NCI-H1694 (cell line): ENCODE measurements around the gene SCTR.

Experiments used
- DNase-seq: peaks from one replicate; lab custom pipeline; 2025; lab: John Stamatoyannopoulos, UW

Gene SCTR

GRCh38 chr2:119487434-119488244 is 36.6 kb downstream of the SCTR start:
- no peak for DNase-seq

DNA sequence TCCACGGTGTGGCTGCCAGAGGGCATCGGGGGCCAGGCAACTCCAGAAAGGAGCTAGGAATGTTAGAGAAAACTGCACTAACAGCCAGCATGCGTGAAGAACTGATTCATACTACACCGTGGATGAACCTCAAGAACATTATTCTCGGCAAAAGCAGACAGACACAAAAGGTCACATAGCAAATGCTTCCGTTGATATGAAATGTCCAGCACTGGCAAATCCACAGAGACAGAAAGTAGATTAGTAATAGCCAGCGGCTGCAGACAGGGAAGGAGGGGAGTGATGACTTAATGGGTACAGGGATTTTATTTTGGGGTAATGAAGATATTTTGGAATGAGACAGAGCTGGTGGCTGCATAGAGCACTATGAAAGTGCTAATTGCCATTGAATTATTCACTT is 37.4 kb downstream of the SCTR start:
- DNase-seq: no peak

- no peak for DNase-seq
These were observed 38.0 kb downstream of the SCTR start for GRCh38 chr2:119486196-119486827.

GRCh38 chr2:119485336-119486110 is 38.8 kb downstream of the SCTR start:
- DNase-seq: no peak

- no peak for DNase-seq
These were observed 39.4 kb downstream of the SCTR start for GRCh38 chr2:119484834-119485233.

GRCh38 chr2:119483896-119484718 is 40.2 kb downstream of the SCTR start:
- DNase-seq: no peak

DNA sequence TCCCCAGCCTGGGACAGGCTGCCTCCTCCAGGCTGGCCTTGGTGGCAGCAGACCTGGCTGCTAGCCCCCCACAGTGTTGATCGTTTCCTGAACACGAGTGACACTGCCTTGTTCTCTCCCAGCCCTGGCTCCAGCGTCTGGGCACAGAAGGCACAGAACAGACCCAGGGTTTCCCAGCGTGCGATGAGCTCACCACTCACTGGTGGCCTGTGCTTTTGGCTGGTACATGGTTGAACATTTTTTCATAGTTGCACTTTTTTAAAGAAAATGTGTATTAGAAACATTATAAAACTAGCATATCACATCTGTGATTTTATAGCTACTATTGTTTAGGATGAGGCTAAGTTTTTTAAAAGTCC is 40.9 kb downstream of the SCTR start:
- no peak for DNase-seq

DNA sequence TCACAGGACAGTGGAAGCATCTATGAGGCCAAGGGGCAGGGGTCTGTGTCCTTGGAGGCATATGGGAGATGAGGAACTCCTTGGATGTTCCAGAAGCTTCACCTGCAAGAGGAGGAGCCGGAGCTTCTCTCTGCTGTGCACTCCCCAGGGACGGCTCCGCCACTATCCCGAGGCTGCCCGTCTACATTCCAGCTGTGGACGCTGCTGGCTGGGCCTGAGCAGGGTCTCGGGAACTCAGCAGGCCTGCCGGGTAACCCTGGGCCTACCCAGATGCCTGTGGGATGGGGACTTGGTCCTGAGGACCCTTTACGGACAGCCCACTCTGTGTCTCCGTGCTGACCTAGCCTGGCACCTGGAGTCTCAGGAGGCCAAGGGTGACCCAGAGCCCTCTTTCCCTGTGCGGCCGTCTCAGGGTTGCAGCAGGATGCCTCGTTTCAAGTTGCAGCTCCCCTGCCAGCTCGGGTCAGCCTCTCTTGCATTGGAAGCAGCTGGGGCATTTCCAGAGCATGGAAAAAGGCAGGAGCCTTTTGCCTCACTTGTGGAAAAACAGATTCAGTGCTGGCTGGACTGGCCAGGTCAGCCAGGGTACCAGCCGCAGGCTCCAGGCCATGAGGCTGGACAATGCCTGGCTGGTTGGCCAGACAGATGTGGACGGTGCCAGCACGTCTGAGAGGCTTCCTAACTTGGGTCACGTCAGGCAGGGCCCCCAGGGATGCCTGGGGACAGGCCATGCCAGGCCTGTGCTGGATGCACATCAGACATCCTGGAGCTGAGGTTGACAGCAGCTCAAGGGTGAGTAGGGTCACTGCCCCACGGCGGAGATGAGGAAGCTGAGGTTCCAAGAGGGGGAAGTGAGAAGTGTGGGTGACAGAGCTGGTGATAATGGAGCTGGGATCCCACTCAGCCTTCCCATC is 41.5 kb downstream of the SCTR start:
- DNase-seq: no peak

- no peak for DNase-seq
These were observed 42.5 kb downstream of the SCTR start for GRCh38 chr2:119481501-119482455.

DNA sequence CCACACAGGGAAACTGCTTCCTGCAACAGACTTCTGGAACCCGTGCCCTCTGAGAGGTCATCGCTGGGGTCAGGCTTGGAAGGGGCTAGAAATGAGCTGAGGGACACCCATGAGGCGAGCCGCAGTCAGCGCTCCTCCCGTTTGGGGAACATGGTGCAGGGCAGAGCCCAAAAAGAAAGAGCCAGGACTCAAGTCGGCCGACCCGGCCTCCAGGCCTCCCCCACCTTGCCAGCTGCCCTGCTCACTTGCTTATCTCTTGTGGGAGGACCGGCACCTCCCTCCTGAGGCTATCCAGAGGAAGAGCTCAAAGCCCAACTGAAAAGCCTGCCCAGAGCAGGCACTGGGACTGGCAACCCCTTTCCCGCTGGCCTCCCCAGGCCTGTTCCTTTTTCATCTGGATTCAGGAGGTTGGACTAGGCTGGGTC is 43.6 kb downstream of the SCTR start:
- no peak for DNase-seq

- no peak for DNase-seq
These were observed 44.1 kb downstream of the SCTR start for GRCh38 chr2:119480184-119480583.

DNA sequence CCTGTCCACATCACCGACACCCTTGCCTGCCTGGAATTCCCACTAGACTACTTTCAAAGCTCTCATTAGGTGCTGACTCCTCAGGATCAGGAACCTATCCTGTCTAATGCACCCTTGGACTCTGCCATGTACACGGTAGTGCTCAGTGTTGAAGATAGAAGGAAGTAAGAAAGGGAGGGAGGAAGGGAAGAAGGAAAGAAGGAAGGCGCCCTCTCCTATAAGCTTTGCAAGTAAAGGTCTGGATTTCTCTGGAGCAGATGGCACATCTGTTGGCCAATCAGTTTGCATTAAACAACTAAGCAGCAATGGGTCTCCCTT is 45.3 kb downstream of the SCTR start:
- DNase-seq: no peak

GRCh38 chr2:119478188-119478977 is 45.9 kb downstream of the SCTR start:
- DNase-seq: no peak

DNA sequence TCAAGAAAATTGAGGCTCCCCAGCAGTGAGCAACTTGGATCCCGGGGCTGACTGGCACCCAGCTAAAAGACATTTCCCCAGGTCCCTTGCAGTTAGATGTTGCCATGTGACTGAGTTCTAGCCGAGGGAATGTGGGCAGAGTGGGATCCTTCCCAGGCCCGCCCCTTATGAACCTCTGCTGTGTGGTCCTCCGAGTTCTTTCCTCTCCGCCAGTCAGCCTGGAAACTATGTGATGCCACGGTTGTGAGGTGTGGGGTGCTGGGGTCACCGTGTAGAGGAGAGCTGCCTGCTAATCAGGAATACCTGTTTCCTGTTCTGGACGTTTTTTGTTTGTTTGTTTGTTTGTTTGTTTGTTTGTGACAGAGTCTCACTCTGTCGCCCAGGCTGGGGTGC is 47.2 kb downstream of the SCTR start:
- no peak for DNase-seq

DNA sequence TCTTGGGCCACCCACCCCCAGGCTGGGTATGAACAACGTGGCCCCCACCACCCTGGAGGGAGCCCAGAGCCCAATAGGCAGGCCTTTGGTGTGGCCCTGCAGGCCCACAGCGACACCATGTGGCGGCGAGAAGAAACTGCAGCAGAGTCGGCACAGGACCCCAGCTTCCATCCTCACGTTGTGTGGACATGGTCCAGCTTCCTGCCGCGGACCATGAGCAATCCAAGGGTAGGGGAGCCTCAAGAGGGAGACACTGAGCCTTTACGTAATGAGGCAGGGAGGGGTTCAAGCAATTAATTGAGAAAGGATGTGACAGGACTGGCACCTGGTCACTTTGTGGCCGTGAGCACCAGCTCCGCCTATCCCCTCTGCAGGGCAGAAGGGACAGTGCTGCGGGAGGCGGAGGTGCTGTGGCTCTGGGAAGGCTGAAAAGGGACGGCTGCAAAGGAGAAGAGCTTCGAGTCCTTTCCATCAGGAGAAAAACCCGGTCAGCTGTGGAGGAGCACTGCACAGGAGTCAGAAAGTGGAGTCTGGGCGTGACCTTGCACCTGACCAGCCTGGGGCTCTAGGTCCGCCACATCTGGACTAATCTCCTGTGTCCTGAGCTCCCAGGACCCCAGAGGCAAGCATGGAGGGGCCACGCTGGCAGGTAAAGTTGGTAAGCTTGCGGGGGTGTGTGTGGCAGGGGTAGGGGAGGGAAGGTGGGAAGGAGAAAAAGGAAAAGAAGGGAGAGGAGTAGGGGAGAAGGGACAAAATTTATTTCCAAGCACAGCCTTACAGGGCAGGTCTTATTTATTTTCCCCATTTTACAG is 47.8 kb downstream of the SCTR start:
- DNase-seq: peak; percentile 47

DNA sequence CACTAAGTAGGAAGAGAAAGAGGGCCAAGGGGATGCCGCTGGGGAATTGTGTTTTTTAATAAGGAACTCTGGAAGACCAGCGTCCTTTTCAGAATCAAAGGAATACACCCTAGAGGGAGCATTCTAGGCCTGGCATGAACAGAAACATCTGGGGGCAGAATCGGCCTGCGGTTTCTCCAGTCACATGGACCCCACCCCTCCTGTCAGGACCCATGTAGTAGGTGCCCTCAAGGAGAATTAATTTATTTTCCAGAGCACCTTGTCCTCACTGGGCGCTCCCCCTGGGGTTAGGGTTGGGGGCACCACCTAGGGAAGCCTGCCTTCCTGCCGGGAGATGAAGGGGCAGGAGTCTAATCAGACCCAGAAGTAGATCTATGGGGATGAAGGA is 48.4 kb downstream of the SCTR start:
- DNase-seq: no peak

DNA sequence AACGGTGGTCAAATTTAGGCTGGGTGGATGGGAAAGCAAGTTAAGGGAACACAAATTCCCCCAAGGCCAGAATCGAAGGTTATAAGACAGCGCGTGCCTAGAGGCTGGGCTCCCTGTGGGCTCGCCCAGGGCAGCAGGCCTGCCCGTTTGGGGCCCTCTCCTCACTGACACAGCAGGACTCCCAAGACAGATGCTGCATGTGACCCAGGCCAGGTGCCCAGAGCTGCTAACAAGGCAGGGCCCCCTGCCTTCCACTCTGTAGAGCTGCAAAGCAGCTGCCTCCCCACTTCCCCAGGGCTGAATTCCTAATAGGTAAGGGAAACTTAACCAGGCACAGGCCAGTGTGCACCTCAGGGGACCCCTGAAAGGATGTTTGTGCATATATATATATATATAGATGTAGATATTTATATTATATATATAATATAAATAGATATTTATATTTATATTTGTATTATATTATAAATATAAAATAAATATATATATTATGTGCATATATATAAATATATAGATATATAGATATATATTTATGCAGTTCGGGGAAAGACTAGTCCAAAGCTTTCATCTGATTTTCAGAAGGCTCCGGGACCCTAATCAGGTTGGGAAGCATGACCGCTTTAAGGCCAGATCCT is 48.9 kb downstream of the SCTR start:
- peak; percentile 48 for DNase-seq
